HG02885 (cell line): ENCODE results near the gene CENPV.
"Not testable (repeated sequence)": the region's sequence is repeated elsewhere in the genome, so short reads cannot be mapped to it uniquely, and the experiment has no call there.

Experiments
- ATAC-seq: cut with Tn5 transposase; IDR thresholded peaks from one replicate; pipeline ENCODE4 v1.9.1; 2021; ENCODE audit warnings: mild to moderate bottlenecking; ENCODE audit not compliant: unreplicated experiment, poor library complexity

The CENPV gene

DNA sequence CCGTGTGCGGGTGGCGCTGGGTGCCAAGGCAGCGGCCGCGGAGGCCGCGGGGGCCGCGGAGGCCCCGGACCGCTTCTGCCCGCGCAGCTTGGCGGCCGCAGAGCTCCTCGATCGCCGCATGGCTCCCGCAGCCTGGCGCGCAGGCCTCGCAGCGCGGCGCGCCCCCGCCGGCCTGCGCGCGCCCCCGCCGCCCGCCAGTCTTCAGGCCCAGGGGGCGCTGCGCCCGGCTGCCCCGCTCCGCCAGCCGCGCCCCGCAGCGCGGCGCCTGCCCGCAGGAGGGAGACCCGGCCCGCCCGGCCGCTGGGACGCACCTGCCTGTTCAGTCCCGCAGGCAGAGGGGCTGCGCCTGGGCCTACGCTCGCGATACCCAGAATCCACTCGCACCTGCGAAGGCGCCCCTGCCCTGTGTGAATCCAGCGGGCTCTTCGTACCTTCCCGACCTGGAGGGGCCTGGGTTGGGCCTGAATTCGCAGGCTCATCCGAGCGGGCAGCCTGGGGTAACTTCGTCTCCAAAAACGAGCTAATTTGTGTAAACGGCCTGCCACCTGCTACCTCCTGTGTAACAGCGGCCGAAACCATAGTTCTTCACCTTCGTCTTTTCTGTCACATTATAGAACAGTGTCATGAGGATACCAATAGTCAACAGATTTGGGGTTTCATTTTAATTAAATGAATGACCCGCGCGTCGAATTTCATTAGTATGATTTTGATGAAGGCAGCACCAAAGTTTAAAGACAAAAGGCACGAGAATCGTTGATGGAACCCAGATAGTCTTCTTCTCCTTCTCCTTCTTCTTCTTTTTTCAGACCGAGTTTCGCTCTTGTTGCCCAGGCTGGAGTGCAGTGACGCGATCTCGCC lies at the start of gene CENPV:
CENPV (minus strand) TSS at position 153 of the 858 bp plus-strand sequence; CDS start at position 120, 33 bp downstream.
- ATAC-seq = peak; percentile 77

GRCh38 chr17:16398270-16399267 lies 45.3 kb upstream of the CENPV start:
- no peak for ATAC-seq

GRCh38 chr17:16396693-16397092 lies 43.4 kb upstream of the CENPV start:
- ATAC-seq = not testable (repeated sequence)

DNA sequence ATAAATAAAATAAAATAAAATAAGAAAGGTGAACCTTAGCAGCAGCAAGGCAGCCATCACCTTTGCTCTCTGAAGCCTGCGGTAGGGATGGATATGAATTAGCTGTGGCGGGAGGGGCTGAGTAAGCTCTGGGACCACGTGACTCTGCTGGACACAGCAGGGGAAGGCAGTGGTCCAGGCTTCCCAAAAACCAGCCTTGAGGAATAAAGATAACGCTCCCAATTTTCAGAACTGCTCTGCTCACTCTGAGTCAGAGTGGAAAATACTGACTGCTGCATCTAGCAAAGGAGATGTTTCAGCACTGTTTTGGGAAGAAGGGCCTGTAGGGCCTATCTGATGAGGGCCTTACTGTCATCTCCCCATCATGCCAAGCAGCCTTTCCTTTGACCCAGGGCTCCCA lies 42.6 kb upstream of the CENPV start:
- not testable (repeated sequence) for ATAC-seq

- ATAC-seq = not testable (repeated sequence)
Measured at GRCh38 chr17:16392491-16392890, 39.2 kb upstream of the CENPV start.

GRCh38 chr17:16391451-16391850 lies 38.2 kb upstream of the CENPV start:
- ATAC-seq = no peak

GRCh38 chr17:16386126-16386507 lies 32.8 kb upstream of the CENPV start:
- ATAC-seq = not testable (repeated sequence)

DNA sequence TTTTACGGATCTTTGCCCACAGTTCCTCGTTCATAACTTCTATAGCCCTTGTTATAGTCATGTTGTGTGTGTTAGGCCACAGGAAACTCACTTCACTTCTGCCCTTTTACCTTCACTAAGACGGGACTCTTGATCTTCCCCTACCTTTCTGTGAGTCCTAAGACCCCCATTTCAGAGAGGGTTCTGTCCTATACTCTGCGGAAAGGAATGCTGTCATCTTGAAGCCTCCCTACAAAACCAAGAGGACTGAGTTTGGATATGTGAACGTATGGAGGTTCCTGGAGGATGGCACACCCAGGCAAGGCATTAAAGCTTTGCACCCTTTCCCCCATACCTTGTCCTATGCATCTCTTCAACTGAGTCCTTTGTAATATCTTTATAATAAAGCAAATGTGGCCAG lies 31.3 kb upstream of the CENPV start:
- no peak for ATAC-seq

DNA sequence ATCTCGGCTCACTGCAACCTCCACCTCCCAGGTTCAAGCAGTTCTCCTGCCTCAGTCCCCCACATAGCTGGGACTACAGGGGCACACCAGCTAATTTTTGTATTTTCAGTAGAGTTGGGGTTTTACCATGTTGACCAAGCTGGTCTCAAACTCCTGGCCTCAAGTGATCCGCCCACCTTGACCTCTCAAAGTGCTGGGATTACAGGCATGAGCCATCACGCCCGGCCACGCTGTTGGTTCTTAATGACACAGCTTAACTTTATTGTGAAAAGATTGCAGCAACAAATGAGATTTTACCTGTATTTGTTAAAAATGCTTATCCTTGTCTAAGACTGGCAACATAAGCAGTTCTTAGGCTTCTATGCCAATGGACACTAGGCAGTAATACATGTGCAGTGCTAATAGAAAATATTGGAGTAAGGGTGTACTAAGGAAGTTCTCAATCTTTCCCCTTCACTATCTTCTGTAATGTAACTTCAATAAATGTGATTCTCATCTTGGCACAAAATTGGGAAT lies 30.6 kb upstream of the CENPV start:
- ATAC-seq = no peak

DNA sequence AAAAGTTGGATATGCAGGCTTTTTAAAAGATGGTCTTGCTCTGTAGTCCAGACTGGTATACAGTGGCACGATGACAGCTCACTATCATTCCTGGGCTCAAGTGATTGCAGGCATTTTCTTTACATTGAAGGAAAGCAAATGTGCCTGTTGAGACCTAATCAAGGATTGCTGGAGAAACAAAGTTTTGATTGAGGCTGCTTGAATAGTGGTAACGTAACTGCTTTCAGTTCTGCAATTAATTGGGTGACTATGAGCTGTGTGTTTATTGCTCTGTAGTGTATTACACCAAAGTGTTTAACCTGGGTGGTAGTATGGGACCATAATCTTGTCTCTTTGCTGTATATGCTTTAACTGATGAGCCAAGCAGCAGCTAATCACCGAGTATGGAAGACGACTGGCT lies 29.9 kb upstream of the CENPV start:
- no peak for ATAC-seq

DNA sequence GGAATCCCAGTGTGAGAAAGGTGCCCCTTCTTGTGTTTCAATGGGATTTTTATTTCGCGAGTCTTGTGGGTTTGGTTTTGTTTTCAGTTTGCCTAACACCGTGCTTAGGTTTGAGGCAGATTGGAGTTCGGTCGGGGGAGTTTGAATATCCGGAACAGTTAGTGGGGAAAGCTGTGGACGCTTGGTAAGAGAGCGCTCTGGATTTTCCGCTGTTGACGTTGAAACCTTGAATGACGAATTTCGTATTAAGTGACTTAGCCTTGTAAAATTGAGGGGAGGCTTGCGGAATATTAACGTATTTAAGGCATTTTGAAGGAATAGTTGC lies 28.2 kb upstream of the CENPV start:
- no peak for ATAC-seq

- ATAC-seq = peak; percentile 94
Measured at GRCh38 chr17:16380640-16381495, 27.6 kb upstream of the CENPV start, which contains the start of gene UBB. Gene UBB (plus strand): TSS chr17:16381091. CDS start chr17:16381908, 817 bp downstream.

GRCh38 chr17:16379654-16380053 lies 26.4 kb upstream of the CENPV start:
- no peak for ATAC-seq

GRCh38 chr17:16378636-16379282 lies 25.5 kb upstream of the CENPV start:
- ATAC-seq = no peak

GRCh38 chr17:16377941-16378341 lies 24.7 kb upstream of the CENPV start:
- ATAC-seq = no peak

DNA sequence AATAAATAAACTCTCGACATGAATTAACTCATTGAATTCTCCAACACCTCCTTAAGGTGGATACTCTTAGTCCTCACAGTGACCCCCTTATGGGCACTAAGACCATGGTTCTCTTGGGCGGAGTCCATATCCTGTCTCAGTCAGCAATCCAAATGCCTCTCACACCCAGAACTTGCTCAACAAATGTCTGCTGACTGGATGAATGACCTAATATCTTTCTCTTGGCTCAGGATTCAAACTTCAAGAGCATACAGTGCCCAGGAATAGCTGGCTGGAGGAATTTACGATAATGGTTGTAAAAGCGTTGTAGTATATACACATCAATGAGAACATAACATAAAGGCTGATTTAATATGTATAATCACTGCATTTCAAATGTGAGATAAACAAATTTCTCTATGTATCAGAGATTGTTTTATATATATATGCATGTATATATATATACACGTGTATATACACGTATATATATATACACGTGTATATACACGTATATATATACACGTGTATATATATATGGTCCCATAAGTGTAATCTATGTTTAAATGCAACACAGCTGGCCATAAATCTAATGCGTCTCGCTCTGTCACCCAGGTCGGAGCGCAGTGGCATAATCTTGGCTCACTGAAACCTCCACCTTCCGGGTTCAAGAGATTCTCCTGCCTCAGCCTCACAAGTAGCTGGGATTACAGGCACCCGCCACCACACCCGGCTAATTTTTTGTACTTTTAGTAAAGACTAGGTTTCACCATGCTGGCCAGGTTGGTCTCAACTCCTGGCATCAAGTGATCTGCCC lies 21.1 kb upstream of the CENPV start:
- no peak for ATAC-seq

DNA sequence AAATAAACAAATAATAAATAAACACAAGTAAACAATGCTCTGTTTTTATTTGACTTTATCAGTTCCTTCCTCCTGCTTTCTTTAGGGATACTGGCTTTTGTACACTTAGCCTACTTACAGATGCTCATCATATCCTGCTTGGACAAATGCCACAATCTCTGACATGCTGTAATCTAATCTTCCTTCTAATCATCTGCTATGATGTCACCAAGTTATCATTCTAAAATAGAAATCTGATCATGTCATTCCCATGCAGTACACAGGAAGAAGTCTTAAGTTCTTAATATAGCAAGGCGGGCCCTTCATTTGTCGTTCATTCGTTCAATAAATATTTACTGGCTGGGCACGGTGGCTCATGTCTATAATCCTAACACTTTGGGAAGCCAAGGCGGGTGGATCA lies 18.5 kb upstream of the CENPV start:
- no peak for ATAC-seq

DNA sequence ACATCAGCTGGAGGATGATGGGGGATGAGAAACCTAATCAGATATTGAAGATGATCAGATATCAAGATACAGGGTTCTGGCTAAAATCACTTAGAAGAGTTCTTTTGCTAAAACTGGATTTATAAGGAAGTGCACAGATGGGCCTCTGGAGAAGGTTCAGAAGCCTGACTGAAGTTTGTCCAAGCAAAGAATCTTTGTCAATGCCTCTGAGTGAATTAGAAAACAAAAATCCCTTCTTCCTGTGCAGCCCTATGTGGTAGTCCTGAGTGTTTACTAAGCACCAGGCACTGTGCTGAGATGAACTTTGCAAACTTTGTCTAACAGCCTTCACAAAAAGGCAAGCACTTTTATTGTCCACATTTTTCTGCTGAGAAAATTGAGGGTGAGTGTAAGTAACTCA lies 11.4 kb upstream of the CENPV start:
- ATAC-seq = no peak
